Liver (tissue), 9 donors: ENCODE measurements around the gene MPC2. TPM values are rescaled to one million over a fixed set of nuclear protein-coding genes. Genes with fewer than 3 reads are reported as not detected.

Experiments
- DNase-seq: peaks from one replicate; pipeline ENCODE4 v3.0.0-alpha.2; 2017; ENCODE audit warnings: low spot score
- H3K27ac ChIP-seq, 2 donors: one replicate each; pipeline ENCODE4 v1.7.0; 2013; ENCODE audit warnings: inconsistent platforms in 2 of 2, low read length in 2 of 2, control low read depth in 1 of 2, low read depth in 1 of 2, mild to moderate bottlenecking in 1 of 2
- H3K27me3 ChIP-seq, 4 donors: one replicate each; pipeline versions ENCODE4 v1.6.1 to v1.7.0; 2013; ENCODE audit warnings: low read length in 3 of 4, inconsistent platforms in 1 of 4, mild to moderate bottlenecking in 1 of 4, moderate library complexity in 1 of 4; ENCODE audit not compliant: control insufficient read depth in 4 of 4, insufficient read depth in 4 of 4
- H3K36me3 ChIP-seq, 4 donors: one replicate each; pipeline versions ENCODE4 v1.6.1 to v1.7.0; 2013; ENCODE audit warnings: low read length in 3 of 4, mild to moderate bottlenecking in 3 of 4, low read depth in 1 of 4, moderate library complexity in 1 of 4; ENCODE audit not compliant: control insufficient read depth in 4 of 4, insufficient read depth in 3 of 4
- H3K4me1 ChIP-seq, 4 donors: one replicate each; pipeline versions ENCODE4 v1.6.1 to v1.7.0; 2013; ENCODE audit warnings: low read length in 3 of 4, mild to moderate bottlenecking in 3 of 4, moderate library complexity in 1 of 4; ENCODE audit not compliant: control insufficient read depth in 4 of 4, insufficient read depth in 4 of 4
- H3K4me3 ChIP-seq, 3 donors: one replicate each; pipeline versions ENCODE4 v1.6.1 to v1.7.0; 2013; ENCODE audit warnings: low read length in 3 of 3, control low read depth in 1 of 3, low read depth in 1 of 3, mild to moderate bottlenecking in 1 of 3
- H3K9ac ChIP-seq, 2 donors: one replicate each; pipeline ENCODE4 v1.7.0; 2013; ENCODE audit warnings: low read length in 2 of 2, mild to moderate bottlenecking in 2 of 2, moderate library complexity in 2 of 2, control low read depth in 1 of 2, low read depth in 1 of 2
- H3K9me3 ChIP-seq, 4 donors: one replicate each; pipeline versions ENCODE4 v1.6.1 to v1.7.0; 2013; ENCODE audit warnings: low read length in 3 of 4; ENCODE audit not compliant: control insufficient read depth in 4 of 4
- EGR1 ChIP-seq, 2 donors: IDR thresholded peaks; 2 replicates each; pipeline ENCODE4 v1.6.1; 2016 to 2018; ENCODE audit warnings: antibody characterized with exemption in 2 of 2, low read depth in 2 of 2
- FOXA1 ChIP-seq: IDR thresholded peaks from 2 replicates; pipeline ENCODE4 v1.6.1; 2016; ENCODE audit warnings: antibody characterized with exemption
- FOXA2 ChIP-seq: IDR thresholded peaks from 2 replicates; pipeline ENCODE4 v1.6.1; 2016; ENCODE audit warnings: antibody characterized with exemption
- GABPA ChIP-seq, 2 donors: IDR thresholded peaks in 1 of 2; conservative IDR thresholded peaks in 1 of 2; 2 replicates each; pipeline ENCODE4 v1.6.1; 2016; ENCODE audit warnings: antibody characterized with exemption in 2 of 2, mild to moderate bottlenecking in 1 of 2, moderate library complexity in 1 of 2
- HNF4A ChIP-seq, 2 donors: conservative IDR thresholded peaks; 2 replicates each; pipeline ENCODE4 v1.6.1; 2016; ENCODE audit warnings: antibody characterized with exemption in 2 of 2, mild to moderate bottlenecking in 2 of 2
- HNF4G ChIP-seq: IDR thresholded peaks from 2 replicates; pipeline ENCODE4 v1.6.1; 2016; ENCODE audit warnings: antibody characterized with exemption
- JUND ChIP-seq, 2 donors: IDR thresholded peaks; 2 replicates each; pipeline ENCODE4 v1.6.1; 2016; ENCODE audit warnings: antibody characterized with exemption in 2 of 2
- MAX ChIP-seq: IDR thresholded peaks from 2 replicates; pipeline ENCODE4 v1.6.1; 2016; ENCODE audit warnings: antibody characterized with exemption
- NR2F2 ChIP-seq: IDR thresholded peaks from 2 replicates; pipeline ENCODE4 v1.6.1; 2016; ENCODE audit warnings: antibody characterized with exemption
- RAD21 ChIP-seq, 2 donors: IDR thresholded peaks; 2 replicates each; pipeline ENCODE4 v1.6.1; 2016; ENCODE audit warnings: antibody characterized with exemption in 2 of 2, mild to moderate bottlenecking in 2 of 2
- RXRA ChIP-seq, 2 donors: IDR thresholded peaks; 2 replicates each; pipeline ENCODE4 v1.6.1; 2017 to 2018; ENCODE audit warnings: antibody characterized with exemption in 2 of 2, mild to moderate bottlenecking in 1 of 2
- SP1 ChIP-seq: IDR thresholded peaks from 2 replicates; pipeline ENCODE4 v1.6.1; 2018; ENCODE audit warnings: antibody characterized with exemption, mild to moderate bottlenecking
- TAF1 ChIP-seq: conservative IDR thresholded peaks from 2 replicates; pipeline ENCODE4 v1.6.1; 2016; ENCODE audit warnings: antibody characterized with exemption, mild to moderate bottlenecking
- YY1 ChIP-seq: IDR thresholded peaks from 2 replicates; pipeline ENCODE4 v1.6.1; 2016; ENCODE audit warnings: antibody characterized with exemption, mild to moderate bottlenecking
- WGBS: extraction: QIAGEN DNeasy Blood & Tissue Kit; methylation state at CpG from one replicate; pipeline ENCODE4 v1.1.7; 2013; 5-methylcytosine and 5-hydroxymethylcytosine counted together
- polyA plus RNA-seq, 2 donors: library from polyadenylated mRNA; stranded (reverse) in 1 of 2; unstranded in 1 of 2; fragments of 200-250 nt in 1 of 2; fragments of >200 nt in 1 of 2; fragmentation: Nextera tagmentation in 1 of 2; extraction: Ambion mirVana in 1 of 2; gene quantifications; one replicate each; pipeline versions ENCODE4 v1.2.1 to v1.2.3, GENCODE V29; 2013 to 2015
- total RNA-seq, 2 donors: library from RNA; depleted of rRNA; stranded (reverse); fragments of >200 nt; gene quantifications; one replicate each; pipeline ENCODE4 v1.2.3, GENCODE V29; 2014
- TF ChIP-seq, protein P1 (sequence below): IDR thresholded peaks from 2 replicates; pipeline ENCODE4 v1.6.1; 2016; ENCODE audit warnings: antibody characterized with exemption
- TF ChIP-seq, protein P2 (sequence below): fragments of 150-350 bp; IDR thresholded peaks from 2 replicates; pipeline ENCODE4 v1.5.1; 2017; ENCODE audit warnings: improper control_type of control experiment, low read depth, low read length; ENCODE audit not compliant: missing input control
- TF ChIP-seq, protein P3 (sequence below): IDR thresholded peaks from 2 replicates; pipeline ENCODE4 v1.6.1; 2016; ENCODE audit warnings: antibody characterized with exemption, mild to moderate bottlenecking
- TF ChIP-seq, protein P4 (sequence below): IDR thresholded peaks from 2 replicates; pipeline ENCODE4 v1.6.1; 2016; ENCODE audit warnings: antibody characterized with exemption
- donor health status: healthy.
- donor health status: healthy.
- donor health status: healthy.
- donor health status: healthy.
- donor health status: healthy.

Gene MPC2
- total and polyA plus RNA-seq, 4 donors: 78.8 to 369 (median 127) TPM

DNA sequence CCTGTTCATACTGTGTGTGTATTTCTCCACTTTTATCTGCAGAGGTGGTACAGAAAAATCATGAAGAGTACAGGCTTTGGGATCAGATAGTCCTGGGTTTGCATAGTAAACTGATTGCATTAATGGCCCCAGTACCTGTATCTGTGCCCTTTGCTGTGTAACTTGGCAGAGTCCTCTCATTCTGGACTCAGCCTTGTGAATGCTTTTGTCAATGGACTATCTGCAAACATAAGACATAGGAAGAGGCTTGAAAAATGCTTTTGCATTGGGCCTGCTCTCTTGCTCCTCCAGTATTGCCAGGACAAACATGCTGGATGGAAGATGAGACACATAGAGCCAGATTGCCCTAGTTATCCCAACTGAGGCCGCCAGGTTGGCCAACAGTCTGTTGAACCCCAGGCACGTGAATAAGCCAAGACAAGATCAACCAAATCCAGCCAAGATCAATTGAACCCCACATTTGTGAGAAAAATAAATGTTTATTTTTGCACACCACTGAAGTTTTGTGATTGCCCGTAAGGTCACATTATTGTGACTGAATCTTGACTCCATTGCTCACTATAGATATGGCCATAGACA, 60.2 kb downstream of the MPC2 start:
- Histone ChIP-seq H3K9ac (no peak overlapping the region), H3K27me3 (no peaks in the 10 kb centered on the region), H3K4me3 (no peak overlapping the region), H3K9me3 (no peaks in the 10 kb centered on the region), H3K36me3 (peaks cover 0 to 2% (median under 1%) of the 10 kb centered on the region in 4 donors), H3K4me1 (peaks cover 1 to 9% (median 8%) of the 10 kb centered on the region in 4 donors), H3K27ac (no peak overlapping the region)
- peak; percentile 93 for TF ChIP-seq YY1
- TF ChIP-seq FOXA1: peak; percentile 68
- peak; percentile 55 to 66 for TF ChIP-seq RAD21 (IDR thresholded peaks at IDR 0.05)
- TF ChIP-seq RXRA (IDR thresholded peaks at IDR 0.05): peak; percentile 83 to 94
- peak; percentile 80 for TF ChIP-seq SP1
- TF ChIP-seq HNF4G: peak; percentile 56
- TF ChIP-seq GABPA (IDR thresholded peaks at IDR 0.05 in 1 of 2, conservative IDR thresholded peaks at IDR 0.05 in 1 of 2): no peak
- peak; percentile 85 for TF ChIP-seq FOXA2
- TF ChIP-seq, protein P1, sequence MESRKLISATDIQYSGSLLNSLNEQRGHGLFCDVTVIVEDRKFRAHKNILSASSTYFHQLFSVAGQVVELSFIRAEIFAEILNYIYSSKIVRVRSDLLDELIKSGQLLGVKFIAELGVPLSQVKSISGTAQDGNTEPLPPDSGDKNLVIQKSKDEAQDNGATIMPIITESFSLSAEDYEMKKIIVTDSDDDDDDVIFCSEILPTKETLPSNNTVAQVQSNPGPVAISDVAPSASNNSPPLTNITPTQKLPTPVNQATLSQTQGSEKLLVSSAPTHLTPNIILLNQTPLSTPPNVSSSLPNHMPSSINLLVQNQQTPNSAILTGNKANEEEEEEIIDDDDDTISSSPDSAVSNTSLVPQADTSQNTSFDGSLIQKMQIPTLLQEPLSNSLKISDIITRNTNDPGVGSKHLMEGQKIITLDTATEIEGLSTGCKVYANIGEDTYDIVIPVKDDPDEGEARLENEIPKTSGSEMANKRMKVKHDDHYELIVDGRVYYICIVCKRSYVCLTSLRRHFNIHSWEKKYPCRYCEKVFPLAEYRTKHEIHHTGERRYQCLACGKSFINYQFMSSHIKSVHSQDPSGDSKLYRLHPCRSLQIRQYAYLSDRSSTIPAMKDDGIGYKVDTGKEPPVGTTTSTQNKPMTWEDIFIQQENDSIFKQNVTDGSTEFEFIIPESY: peak; percentile 81
- TF ChIP-seq, protein P2, sequence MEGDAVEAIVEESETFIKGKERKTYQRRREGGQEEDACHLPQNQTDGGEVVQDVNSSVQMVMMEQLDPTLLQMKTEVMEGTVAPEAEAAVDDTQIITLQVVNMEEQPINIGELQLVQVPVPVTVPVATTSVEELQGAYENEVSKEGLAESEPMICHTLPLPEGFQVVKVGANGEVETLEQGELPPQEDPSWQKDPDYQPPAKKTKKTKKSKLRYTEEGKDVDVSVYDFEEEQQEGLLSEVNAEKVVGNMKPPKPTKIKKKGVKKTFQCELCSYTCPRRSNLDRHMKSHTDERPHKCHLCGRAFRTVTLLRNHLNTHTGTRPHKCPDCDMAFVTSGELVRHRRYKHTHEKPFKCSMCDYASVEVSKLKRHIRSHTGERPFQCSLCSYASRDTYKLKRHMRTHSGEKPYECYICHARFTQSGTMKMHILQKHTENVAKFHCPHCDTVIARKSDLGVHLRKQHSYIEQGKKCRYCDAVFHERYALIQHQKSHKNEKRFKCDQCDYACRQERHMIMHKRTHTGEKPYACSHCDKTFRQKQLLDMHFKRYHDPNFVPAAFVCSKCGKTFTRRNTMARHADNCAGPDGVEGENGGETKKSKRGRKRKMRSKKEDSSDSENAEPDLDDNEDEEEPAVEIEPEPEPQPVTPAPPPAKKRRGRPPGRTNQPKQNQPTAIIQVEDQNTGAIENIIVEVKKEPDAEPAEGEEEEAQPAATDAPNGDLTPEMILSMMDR: no peak
- TF ChIP-seq EGR1 (IDR thresholded peaks at IDR 0.05; ENCODE audit: low read depth in 2 of 2): peak in 1 of 2 donors; percentile 24
- TF ChIP-seq NR2F2: no peak
- TF ChIP-seq, protein P3, sequence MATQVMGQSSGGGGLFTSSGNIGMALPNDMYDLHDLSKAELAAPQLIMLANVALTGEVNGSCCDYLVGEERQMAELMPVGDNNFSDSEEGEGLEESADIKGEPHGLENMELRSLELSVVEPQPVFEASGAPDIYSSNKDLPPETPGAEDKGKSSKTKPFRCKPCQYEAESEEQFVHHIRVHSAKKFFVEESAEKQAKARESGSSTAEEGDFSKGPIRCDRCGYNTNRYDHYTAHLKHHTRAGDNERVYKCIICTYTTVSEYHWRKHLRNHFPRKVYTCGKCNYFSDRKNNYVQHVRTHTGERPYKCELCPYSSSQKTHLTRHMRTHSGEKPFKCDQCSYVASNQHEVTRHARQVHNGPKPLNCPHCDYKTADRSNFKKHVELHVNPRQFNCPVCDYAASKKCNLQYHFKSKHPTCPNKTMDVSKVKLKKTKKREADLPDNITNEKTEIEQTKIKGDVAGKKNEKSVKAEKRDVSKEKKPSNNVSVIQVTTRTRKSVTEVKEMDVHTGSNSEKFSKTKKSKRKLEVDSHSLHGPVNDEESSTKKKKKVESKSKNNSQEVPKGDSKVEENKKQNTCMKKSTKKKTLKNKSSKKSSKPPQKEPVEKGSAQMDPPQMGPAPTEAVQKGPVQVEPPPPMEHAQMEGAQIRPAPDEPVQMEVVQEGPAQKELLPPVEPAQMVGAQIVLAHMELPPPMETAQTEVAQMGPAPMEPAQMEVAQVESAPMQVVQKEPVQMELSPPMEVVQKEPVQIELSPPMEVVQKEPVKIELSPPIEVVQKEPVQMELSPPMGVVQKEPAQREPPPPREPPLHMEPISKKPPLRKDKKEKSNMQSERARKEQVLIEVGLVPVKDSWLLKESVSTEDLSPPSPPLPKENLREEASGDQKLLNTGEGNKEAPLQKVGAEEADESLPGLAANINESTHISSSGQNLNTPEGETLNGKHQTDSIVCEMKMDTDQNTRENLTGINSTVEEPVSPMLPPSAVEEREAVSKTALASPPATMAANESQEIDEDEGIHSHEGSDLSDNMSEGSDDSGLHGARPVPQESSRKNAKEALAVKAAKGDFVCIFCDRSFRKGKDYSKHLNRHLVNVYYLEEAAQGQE: peak; percentile 33
- peak; percentile 80 for TF ChIP-seq MAX
- peak; percentile 92 for TF ChIP-seq HNF4A (conservative IDR thresholded peaks at IDR 0.05)
- TF ChIP-seq, protein P4, sequence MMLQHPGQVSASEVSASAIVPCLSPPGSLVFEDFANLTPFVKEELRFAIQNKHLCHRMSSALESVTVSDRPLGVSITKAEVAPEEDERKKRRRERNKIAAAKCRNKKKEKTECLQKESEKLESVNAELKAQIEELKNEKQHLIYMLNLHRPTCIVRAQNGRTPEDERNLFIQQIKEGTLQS: no peak
- no peak for TF ChIP-seq TAF1
- peak; percentile 74 to 76 for TF ChIP-seq JUND (IDR thresholded peaks at IDR 0.05)
- DNase-seq: no peak
- 39% methylated on average over 3 of the region's 3 CpGs for whole genome bisulfite sequencing
